Ishikawa (cell line): ENCODE data around the gene ELMO1.

Source experiments
- CEBPB ChIP-seq: IDR thresholded peaks from 2 replicates; pipeline ENCODE4 v1.6.1; 2012
- CREB1 ChIP-seq: IDR thresholded peaks from 2 replicates; pipeline ENCODE4 v1.6.1; 2012; ENCODE audit warnings: low read depth
- EGR1 ChIP-seq: IDR thresholded peaks from 2 replicates; pipeline ENCODE4 v1.6.1; 2012
- EP300 ChIP-seq: IDR thresholded peaks from 2 replicates; pipeline ENCODE4 v1.6.1; 2012; ENCODE audit warnings: borderline replicate concordance
- FOXM1 ChIP-seq: IDR thresholded peaks from 2 replicates; pipeline ENCODE4 v1.6.1; 2012; ENCODE audit warnings: low read depth, borderline replicate concordance
- MAX ChIP-seq: IDR thresholded peaks from 2 replicates; pipeline ENCODE4 v1.6.1; 2012
- NFIC ChIP-seq: IDR thresholded peaks from 2 replicates; pipeline ENCODE4 v1.6.1; 2012
- RAD21 ChIP-seq: IDR thresholded peaks from 2 replicates; pipeline ENCODE4 v1.6.1; 2012; ENCODE audit warnings: low read depth
- REST ChIP-seq: IDR thresholded peaks from 2 replicates; pipeline ENCODE4 v1.6.1; 2012; ENCODE audit warnings: low read depth, mild to moderate bottlenecking
- TAF1 ChIP-seq: IDR thresholded peaks from 2 replicates; pipeline ENCODE4 v1.6.1; 2012; ENCODE audit warnings: low read depth, mild to moderate bottlenecking
- TCF12 ChIP-seq: IDR thresholded peaks from 2 replicates; pipeline ENCODE4 v1.6.1; 2012; ENCODE audit warnings: low read depth
- TEAD4 ChIP-seq: IDR thresholded peaks from 2 replicates; pipeline ENCODE4 v1.6.1; 2012
- USF1 ChIP-seq: IDR thresholded peaks from 2 replicates; pipeline ENCODE4 v1.6.1; 2012
- YY1 ChIP-seq: IDR thresholded peaks from 2 replicates; pipeline ENCODE4 v1.6.1; 2012; ENCODE audit warnings: low read depth
- ZBTB7A ChIP-seq: IDR thresholded peaks from 2 replicates; pipeline ENCODE4 v1.6.1; 2012; ENCODE audit warnings: low read depth

ELMO1 gene

GRCh38 chr7:37236906-37237305 is 211.8 kb downstream of the ELMO1 start:
- TF ChIP-seq REST: no peak
- TF ChIP-seq RAD21: no peak
- no peak for TF ChIP-seq EP300
- TF ChIP-seq CEBPB: no peak
- TF ChIP-seq TCF12: no peak
- TF ChIP-seq TAF1: no peak
- no peak for TF ChIP-seq NFIC
- TF ChIP-seq MAX: no peak
- no peak for TF ChIP-seq YY1
- TF ChIP-seq ZBTB7A: no peak
- TF ChIP-seq CREB1: no peak
- TF ChIP-seq EGR1: no peak
- no peak for TF ChIP-seq FOXM1
- TF ChIP-seq USF1: no peak
- TF ChIP-seq TEAD4: no peak

- no peak for TF ChIP-seq NFIC
- TF ChIP-seq USF1: no peak
- TF ChIP-seq TAF1: no peak
- no peak for TF ChIP-seq FOXM1
- TF ChIP-seq CEBPB: no peak
- TF ChIP-seq MAX: no peak
- no peak for TF ChIP-seq REST
- TF ChIP-seq TEAD4: no peak
- TF ChIP-seq ZBTB7A: no peak
- no peak for TF ChIP-seq EP300
- TF ChIP-seq RAD21: no peak
- no peak for TF ChIP-seq YY1
Observed at GRCh38 chr7:37235813-37236212, 212.9 kb downstream of the ELMO1 start.

- TF ChIP-seq RAD21 (peak; percentile 43), REST (no peak)
Observed at GRCh38 chr7:37234928-37235327, 213.7 kb downstream of the ELMO1 start.

- no peak for TF ChIP-seq EGR1
- TF ChIP-seq MAX: no peak
- no peak for TF ChIP-seq CREB1
- no peak for TF ChIP-seq NFIC
- no peak for TF ChIP-seq REST
- no peak for TF ChIP-seq RAD21
- no peak for TF ChIP-seq ZBTB7A
- no peak for TF ChIP-seq FOXM1
- no peak for TF ChIP-seq USF1
- TF ChIP-seq YY1: no peak
- no peak for TF ChIP-seq EP300
- TF ChIP-seq TAF1: no peak
- TF ChIP-seq CEBPB: no peak
- TF ChIP-seq TCF12: no peak
Observed at GRCh38 chr7:37234334-37234733, 214.3 kb downstream of the ELMO1 start.
